Measurements from ENCODE around the gene YWHAQ.
"Not testable (repeated sequence)": the region's sequence is repeated elsewhere in the genome, so short reads cannot be mapped to it uniquely, and the experiment has no call there.

Gene YWHAQ

DNA sequence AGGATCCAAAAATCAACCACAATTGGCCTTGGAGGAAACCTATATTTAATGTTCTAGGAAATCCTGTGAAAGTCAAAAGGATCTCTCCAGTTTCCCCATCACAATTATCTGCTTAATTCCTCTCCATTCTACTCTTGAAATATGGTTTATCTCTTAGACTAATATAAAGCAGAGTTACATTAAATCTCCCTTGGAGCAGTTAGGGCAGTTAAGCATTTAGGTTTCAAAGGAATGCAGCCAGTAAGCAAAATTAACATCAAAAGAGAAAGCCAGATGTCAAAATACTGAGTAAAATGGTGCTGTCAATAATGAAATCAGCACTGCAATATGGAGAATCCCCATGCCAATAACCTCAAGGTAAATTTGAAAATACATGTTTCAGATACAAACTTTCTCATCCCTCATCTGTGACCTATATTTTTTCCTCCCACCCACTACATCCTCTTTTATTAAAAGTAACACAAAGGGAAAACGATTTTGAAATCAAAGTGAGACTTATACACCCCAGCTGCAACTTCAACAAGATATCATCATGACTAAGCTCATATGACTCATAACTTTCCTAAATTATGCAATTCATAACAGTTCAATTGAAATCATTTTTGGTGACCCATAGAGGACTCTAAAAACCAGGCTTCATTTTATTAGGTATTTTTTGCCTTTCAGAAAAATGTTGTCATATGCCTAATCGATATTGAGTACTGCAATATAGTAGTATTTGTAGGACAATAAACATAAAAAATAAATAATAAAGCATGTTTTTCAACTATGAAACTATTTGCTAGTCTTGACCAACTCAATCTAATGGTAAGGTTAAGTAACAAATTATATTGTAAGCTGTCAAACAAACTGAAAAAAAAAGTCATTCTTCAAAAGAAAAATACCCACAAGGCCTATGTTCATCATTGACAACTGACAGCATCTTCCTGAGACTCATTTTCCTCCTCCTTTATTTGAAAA is 78.3 kb downstream of the YWHAQ start:
- DNase-seq (ENCODE audit: low read depth in 2 of 3, low spot score in 1 of 3): no peak

DNA sequence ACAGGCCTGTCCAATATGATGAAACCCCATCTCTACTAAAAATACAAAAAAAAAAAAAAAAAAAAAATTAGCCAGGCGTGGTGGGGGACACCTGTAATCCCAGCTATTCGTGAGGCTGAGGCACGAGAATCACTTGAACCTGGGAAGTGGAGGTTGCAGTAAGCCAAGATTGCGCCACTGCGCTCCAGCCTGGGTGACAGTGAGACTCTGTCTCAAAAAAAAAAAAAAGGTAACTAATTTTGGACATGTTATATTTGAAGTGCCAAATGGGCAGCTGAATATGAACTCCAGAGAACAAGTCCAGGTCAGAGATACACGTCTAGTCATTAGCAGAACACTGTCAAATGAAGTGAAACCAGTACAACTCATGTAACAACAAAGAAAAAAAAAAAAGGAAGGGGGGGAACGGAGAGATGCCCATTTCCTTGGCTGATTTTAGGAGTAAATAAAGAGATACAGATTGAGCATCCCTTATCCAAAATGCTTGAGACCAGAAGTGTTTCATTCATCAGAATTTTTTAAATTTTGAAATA is 79.9 kb downstream of the YWHAQ start:
- DNase-seq (ENCODE audit: low read depth in 2 of 3, low spot score in 1 of 3): not testable (repeated sequence)

DNA sequence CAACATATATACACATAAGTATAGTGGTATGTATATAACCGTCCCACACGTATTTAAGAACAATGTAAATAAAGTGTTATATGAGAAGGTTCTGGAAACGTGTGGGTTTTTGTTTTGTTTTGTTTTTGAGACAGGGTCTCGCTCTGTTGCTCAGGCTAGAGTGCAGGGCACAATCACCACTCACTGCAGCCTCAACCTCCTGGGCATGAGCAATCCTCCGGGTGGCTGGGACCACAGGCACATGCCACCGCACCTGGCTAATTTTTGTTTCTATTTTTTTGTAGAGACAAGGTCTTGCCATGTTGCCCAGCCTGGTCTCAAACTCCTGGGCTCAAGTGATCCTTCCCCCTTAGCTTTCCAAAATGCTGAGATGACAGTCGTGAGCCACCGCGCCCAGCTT is 81.4 kb downstream of the YWHAQ start:
- DNase-seq (ENCODE audit: low read depth in 2 of 3, low spot score in 1 of 3): no peak

DNA sequence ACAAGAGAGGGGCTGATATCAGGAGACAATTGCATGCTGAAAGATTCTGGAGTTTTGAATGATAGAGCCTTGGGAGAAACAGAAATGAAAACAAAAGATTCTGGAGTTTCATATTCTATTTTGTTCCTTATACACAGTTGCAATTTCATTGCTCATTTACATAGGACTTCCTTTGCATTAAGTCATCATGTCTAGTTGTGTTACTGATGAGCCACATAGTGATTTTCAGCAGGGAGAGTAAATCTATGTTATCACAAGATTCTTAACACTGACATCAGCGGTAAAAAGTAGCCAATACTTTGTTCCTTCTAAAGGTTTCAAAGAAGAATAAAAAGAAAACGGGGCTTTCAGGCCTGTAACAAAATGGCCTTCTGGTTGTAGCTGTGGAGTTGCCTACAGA is 82.3 kb downstream of the YWHAQ start:
- DNase-seq (ENCODE audit: low read depth in 2 of 3, low spot score in 1 of 3): no peak

DNA sequence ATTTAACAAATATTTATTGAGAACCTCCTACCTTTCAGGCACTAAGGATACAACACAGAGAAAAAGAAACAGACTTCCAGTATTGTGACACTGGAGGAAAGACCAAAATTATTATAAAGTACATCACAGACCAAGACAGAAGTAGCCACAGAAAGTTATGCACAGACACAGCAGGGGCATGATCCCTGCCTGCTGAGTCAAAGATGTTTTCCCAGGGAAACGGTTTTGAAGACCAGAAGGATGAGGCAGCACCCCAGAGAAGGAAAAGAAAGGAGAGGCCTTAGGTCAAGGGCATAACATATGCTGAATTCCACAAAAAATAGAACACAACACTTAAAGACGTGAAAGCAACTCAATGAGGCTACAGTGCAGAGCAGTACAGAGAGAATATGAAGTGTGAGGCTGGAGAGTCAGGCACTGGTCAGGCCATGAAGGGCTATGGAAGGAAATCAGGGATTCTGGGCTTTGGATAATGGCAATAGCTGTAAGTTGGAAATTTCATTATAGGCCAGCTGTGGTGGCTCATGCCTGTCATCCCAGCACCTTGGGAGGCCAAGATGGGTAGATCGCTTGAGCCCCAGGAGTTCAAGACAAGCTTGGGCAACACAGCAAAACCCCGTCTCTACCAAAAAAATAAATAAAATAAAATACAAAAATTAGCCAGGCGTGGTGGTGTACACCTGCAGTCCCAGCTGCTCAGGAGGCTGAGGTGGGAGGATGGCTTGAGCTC is 83.4 kb downstream of the YWHAQ start:
- DNase-seq (ENCODE audit: low read depth in 2 of 3, low spot score in 1 of 3): no peak

DNA sequence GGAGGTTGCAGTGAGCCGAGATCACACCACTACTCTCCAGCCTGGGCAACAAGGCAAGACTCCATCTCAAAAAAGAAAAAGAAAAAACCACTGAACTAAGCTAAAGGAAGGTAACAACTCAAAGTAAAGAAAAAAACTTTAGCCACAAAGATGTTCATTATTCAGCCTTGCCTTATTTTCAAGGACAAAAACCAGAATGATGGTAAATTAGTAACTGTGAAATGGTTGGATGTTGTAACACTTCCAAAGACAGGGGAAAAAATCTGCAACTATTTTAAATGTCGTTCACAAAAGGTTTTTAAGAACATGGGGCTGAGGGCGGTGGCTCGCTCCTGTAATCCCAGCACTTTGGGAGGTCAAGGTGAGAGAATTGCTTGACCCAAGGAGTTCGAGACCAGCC is 85.3 kb downstream of the YWHAQ start:
- DNase-seq (ENCODE audit: low read depth in 2 of 3, low spot score in 1 of 3): no peak

DNA sequence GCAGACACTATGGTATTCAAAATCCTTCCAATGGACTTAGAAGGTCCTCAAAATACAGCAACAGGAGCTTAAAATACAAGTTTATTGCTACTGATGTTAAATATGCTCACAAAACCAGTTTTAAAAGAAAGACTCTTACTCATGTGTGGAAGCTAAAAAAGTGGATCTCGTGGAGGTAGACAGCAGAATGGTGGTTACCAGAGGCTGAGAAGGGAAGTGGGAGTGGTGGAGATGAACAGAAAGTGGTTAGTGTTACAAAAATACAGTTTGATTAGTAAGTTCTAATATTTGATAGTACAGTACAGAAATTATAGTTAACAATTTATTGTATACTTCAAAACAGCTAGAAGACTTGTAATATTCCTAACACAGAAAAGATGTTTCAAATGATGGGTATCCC is 87.2 kb downstream of the YWHAQ start:
- no peak for DNase-seq (ENCODE audit: low read depth in 2 of 3, low spot score in 1 of 3)

DNA sequence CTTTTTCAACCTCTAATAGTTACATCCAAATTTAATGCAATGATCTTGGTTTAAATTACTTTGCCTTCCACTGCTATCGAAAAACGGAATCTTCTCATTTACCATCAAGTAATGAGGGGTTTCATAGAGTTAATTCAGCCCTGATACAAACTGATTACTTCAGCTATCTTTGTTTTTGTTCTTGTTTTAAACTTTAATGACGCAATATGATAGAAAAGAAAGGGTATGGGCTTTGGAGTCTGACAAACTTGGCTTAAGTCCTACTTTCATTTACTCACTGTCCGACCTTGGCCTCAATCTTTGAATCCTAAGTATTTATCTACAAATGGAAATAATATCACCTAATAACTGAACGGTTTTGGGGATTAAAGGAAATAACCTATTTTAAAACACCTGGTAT is 91.3 kb downstream of the YWHAQ start:
- DNase-seq (ENCODE audit: low read depth in 2 of 3, low spot score in 1 of 3): no peak

DNA sequence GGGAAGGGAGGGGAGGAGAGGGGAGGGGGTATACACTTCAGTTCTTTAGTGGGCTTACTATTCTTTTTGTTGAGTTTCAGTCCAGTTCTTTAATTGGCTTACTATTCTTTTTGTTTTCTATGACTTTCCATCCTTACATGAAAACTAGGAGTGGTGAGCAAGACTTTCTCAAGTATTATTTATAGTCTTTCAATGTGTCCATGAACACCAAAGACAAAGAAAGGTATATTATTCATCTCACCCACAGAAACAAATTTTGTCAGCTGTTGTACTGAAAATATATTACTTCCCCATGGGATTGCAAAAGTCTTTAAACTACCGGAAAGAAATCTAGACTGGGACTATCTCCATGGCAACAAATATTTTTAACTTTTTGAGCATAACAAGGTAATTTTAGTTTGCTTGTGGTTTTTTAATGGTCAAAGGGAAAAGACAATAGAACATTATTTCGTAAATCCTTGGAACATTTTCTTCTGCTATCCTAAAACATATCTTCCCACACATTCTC is 92.7 kb downstream of the YWHAQ start:
- no peak for DNase-seq (ENCODE audit: low read depth in 2 of 3, low spot score in 1 of 3)

DNA sequence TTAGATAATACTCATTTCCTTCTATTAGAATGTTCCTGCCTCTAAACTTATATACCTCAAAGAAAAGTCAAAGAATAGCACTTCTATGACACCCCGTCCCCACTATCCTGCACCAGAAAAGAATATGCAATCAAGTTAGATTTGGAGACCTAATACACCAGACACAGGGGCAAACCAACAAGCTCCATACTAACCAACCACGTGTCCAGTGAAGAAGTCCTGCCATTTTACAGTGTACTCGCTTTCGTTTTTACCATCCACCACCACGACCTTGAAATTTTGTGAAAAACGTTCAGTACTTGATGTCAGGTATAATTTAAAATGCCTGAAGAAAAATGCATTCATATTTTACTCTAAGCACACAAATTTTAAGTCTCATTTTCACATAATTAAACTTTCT is 94.3 kb downstream of the YWHAQ start:
- no peak for DNase-seq (ENCODE audit: low read depth in 2 of 3, low spot score in 1 of 3)

DNA sequence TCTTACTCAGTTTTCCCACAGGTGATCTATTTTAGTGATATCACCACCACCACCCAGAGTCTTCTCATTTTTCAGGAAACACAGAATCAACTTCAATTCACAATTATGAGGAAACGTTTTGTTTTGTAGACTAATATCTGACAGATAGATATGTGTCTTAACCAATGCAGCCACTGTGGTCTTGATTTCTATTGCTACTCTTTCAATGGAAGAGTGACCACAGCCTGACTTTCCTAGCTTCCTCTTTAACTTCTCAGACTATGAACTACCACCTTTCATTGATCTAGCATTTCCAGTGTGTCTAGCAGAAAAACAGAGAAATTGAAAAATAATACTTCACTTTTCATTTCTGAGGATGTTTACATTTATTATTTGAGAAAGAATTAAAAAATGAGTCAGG is 95.6 kb downstream of the YWHAQ start:
- no peak for DNase-seq (ENCODE audit: low read depth in 2 of 3, low spot score in 1 of 3)

All from stimulated activated CD4-positive, alpha-beta T cell treated with anti-CD3 and anti-CD28 coated beads, Interleukin-12 subunit alpha, Interleukin-12 subunit beta, amount 100 ng/mL, for 48 hours (primary cell).